NCI-H128 (cell line): ENCODE data around the gene EZR.
A peak's percentile ranks its signal among the peaks of the same experiment; 100 is the strongest.

Source experiments
- DNase-seq: peaks from one replicate; lab custom pipeline; 2025; ENCODE audit not compliant: unreplicated experiment; lab: John Stamatoyannopoulos, UW

EZR gene

GRCh38 chr6:158819213-158819976, at the start of gene EZR:
EZR (minus strand) TSS chr6:158819368; CDS start chr6:158818093, 1,275 bp downstream.
- DNase-seq, result peak; percentile 53

DNA sequence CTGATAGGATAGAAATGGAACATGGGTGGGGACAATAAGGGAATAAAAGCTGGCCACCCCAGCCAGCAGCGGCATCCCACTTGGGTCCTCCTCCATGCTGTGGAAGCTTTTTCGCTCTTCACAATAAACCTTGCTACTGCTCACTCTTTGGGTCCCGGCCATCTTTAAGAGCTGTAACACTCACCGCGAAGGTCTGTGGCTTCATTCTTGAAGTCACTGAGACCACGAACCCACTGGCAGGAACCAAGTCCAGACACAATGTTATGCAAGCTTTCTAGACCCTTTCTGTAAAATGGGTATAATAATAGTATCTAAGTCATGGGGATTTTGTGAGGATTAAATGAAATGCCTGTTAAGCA, 48.9 kb upstream of the EZR start:
- DNase-seq, result no peak

GRCh38 chr6:158867381-158868121, 48.4 kb upstream of the EZR start:
- no peak for DNase-seq

DNA sequence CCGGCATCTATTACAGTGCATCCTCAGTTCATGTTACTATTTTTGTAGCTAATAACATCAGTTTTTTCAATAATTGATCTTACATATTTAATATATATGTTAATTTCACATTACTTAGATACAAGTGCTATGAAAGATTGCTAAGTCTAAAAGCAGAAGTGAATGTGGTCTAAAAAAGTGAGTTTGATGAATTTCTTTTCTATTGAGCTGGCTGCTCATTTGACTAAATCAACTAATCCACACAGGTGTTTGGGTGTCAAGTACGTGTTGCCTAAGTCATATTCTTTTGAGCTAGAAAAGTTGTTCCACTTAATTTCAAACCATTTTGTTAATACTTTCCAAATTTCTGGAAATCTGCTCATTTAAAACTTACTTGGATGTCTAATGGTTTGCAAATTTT, 46.6 kb upstream of the EZR start:
- DNase-seq, result no peak

DNA sequence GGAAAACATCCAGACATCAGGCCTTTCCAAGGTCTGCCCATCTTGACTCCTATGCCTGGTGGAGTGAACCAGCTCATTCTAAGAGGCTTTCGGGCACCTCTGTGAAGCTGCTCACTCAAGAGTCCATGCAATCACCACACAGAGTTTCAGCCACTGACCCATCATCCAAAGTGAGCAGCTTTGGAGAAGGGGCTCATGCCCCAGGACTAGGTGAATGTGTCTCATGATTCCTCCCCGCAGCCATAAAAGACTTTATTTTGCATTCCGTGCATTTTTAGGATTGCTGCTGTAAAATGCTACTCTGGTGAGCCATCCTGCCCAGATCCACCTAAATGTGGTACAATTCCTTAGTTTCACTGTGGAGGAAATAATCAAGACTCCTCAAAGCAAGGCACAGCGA, 44.5 kb upstream of the EZR start:
- DNase-seq, result no peak

DNA sequence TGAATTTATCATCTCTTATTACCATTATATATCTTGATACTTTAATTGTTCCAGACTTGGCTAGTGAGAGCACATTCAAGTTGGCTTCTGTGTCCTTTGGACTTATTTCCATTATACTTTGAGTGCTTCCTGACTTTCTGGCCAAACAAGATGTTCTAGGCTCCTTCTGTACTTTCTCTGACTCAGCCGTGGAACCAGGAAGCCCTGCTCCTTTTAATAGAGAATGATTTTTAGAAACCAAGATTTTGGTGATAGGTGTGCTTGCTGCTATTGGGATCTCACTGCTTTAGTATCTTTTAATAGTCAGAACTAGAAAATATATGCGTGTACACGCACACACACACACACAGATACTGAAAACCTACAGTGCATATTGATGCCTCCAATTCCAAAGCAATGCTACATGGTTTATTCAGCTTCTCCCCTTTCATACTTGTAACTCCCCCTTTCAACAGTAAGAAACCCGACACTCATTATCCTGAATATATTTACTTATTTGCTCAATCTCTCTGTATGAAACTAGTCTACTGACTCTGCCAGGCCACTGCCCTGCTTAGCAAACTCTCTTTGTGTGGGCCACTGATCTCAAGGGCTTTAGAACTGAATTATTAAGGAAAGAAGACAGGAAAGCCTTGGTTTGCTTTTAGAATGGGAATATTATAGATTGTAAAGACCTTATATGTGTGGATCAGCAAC, 42.7 kb upstream of the EZR start:
- DNase-seq, result no peak

DNA sequence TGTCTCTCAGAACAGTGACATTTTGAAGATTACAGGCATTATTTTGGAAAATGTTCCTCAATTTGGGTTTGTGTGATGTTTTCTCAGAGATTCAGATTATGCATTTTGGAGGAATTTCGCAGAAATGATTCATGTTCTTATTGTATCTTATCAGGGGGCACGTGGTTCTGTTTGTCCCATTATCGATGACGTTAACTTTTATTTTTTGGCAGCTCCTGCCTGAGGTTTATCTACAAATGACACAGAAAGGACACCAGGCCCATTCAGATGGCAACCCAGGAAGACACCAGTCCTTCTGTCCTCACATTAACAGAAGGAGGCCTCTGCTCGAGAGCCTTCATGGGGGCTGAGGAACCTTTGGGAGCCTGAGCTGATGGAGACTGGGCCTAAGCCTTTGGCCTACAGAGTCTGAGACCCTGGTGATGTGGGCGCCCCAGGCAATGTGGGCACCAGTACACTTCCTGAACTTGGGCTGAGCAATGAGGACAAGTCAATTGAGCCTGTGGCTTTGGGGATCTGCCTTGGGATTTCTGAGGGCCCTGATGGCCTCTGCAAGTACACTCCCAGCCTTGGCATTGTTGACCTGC, 41.2 kb upstream of the EZR start:
- DNase-seq, result no peak

DNA sequence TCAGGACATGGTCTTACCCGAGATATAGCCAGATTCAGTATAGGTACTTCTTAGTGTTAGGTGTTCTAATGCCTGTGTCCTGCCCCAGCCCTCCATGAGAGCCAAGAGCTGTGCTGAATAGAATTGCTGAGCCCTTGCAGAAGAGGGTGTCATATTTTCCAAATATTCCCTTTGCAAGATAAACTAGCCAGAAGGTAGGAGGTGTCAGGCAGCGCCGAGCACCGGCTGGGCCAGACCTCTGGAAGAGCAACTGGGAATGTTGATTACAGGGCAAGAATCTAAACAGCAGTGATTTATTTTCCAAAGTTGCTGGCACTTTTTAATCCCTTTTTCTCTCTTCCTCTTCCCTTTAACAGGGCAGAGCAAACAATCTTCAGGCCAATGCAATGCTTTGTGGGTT, 37.1 kb upstream of the EZR start:
- no peak for DNase-seq

DNA sequence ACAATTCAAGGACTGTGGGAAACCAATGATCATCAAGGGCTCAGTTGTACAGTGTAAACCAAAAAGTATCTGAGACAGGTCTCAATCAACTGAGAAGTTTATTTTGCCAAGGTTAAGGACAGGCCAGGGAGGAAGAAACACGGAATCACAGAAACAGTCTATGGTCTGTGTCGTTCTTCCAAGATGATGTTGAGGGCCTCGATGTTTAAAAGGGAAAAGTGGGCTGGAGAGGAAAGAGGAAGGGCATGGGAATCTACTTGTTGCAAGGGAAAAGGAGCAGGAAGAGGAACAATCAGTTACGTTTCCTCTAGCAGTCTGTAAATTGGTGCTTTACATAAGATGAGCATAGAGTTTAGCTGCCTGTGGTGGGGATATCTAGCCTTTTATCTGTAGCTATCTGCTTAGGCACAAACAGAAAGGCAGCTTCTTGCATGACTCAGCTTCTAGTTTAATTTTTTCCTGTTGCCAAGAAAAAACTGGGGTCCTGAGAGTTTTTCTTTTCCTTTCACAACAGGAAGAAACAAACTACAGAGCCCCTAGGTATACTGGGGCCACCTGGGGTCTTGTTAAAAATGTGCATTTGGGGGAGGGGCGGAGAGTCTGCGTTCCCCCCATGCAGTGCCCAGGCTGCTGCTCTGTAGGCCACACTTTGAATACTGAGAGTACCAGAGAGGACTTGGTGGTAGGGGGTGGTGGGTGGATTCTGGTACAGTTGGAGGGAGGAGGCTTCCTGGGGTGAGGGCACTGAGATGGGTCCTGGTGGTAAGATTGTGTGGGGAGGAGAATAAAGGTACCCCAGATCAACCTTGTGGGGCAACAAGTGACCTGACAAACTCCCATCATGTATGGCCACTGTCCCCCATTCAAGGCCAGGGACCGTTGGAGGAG, 35.3 kb upstream of the EZR start:
- no peak for DNase-seq

DNA sequence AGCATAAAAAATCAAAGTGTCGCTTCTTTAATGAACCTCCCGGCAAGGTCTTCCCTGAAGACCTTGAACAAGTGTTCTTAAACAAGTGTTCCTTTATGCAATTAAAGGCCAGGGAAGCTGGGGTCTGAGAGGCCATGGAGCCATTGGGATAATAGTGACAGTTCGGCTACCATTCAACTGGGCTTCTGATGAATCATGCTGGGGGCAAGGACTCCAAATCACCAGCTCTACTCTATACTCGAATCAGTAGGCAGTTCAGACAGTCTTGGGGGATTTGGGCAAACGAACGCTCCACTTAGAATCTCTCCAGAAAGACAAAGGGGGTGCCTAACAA, 34.7 kb upstream of the EZR start:
- DNase-seq, result no peak

DNA sequence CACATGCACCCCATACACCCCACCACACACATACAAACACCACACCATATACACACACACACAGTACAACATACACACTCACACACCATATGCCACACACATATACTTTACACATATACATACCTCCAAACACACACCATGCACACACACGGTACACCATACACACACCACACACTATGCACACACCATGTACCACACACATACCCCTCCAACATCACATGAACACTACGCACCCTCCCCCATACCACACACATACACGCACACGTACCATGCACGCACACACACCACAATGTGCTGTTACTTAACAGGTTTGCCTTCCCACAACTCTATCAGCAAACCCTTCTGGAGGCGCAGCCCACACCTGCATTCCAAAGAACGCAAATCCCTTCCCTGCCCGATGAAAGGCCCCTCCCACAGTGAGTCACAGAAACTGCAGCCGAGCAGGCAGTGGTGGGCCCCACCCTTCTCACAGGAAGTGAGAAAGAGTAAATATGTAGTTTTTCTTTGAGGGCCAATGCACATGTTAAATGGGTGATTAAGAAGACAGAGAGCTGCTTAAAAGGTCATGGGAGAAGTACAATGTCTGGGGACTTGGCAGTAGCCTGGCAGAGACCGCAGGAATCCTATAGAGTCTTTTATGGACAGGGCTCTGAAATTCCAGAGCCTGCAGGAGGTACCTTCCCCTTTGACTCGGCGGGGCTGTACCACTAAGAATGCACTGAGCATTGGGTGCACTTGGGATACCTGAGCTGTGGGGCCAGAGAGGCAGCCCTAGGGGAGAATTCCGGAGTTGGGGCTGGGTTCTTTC, 34.1 kb upstream of the EZR start:
- DNase-seq, result no peak

GRCh38 chr6:158852312-158853071, 33.3 kb upstream of the EZR start:
- no peak for DNase-seq

- DNase-seq, result no peak
These were observed 31.6 kb upstream of the EZR start for GRCh38 chr6:158850807-158851115.

DNA sequence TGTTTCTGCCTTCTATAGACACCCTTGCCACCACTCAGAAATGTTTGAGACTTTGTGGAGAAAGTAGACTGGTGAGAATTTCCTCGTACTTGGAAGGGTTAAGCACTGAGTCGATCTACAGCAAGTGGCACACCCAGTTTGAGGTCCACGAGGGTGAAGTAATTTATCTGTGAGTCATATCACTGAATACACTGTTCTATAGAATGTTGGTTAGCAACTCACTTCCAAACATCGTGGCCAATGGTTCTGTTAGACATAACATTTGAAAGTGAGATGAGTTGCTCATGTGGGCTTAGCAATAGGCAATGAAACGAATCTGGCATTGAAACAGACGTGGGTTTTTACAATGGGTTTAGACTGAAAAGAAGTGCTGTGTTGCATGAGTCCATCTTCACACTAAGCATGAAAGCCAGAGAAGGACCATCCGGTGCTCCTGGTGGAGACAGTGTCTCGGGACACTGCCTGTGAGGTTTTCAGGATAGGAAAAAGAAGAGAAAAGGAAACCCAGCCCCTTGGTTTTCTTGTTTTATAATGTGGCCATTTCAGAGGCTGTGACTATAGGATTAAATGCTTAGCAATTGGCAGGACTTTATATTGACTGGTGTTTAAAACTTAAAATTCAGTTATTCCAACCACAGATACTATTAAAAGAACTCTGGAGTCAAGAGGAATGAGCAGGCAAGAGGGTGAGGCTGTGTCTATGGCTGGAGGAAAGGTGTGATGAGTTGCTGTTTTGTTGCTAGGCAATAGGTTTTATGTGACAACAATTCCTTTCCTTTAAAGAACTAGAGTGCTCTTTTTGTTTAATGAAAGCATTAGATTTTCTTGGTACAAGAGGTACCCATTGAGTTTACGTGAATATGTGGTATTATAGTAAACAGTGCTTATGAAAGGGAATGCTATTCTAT, 31.0 kb upstream of the EZR start:
- no peak for DNase-seq

GRCh38 chr6:158848490-158848895, 29.3 kb upstream of the EZR start:
- DNase-seq, result no peak

DNA sequence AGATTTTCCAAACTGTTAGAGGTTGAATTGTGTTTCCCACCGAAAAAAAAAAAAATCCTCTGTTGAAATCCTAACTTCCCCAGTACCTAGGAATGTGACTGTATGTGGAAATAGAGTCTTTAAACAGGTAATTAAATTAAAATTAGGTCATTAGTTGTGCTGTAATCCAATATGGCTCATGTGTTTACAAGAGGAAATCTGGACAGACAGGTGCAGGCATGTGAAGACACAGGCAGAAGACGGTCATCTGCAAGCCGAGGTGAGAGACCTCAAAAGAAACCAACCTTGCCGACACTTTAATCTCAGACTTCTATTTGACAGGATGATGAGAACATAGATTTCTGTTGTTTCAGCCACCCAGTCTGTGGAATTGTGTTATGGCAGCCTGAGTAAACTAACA, 28.6 kb upstream of the EZR start:
- DNase-seq, result no peak

DNA sequence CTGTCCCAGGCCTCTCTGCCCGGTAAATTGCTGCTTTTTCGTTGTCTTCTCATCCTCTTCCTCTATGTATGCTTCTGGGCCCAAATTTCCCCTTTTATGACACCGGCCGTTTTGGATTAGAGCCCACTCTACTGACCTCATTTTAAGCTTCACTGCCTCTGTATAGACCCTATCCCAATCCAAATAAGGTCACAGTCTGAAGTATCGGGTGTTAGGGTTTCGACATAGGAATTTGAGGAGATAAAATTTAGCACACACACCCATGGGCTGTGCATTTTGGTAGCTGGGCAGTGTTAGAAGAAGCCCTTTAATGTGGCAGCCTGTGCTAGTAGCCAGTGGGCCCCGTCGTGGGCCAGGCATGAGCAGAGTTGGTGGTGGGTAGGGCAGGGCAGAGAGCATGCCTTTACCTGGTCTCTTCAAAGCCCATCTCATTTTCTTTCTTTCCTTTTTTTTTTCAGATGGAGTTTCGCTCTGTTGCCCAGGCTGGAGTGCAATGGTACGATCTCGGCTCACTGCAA, 27.9 kb upstream of the EZR start:
- no peak for DNase-seq
